Neutrophil (primary cell): Measurements from ENCODE around the gene PRR33.

ENCODE experiments used
- H3K27ac ChIP-seq: fragments of 200-600 bp; sonication (generic); 2 replicates; pipeline ENCODE4 v1.5.1; 2016; ENCODE audit warnings: mild to moderate bottlenecking, moderate library complexity
- H3K27me3 ChIP-seq: fragments of 200-600 bp; sonication (generic); 2 replicates; pipeline ENCODE4 v1.6.0; 2016; ENCODE audit warnings: mild to moderate bottlenecking
- H3K36me3 ChIP-seq: fragments of 200-600 bp; sonication (generic); 2 replicates; pipeline ENCODE4 v1.5.1; 2017
- H3K4me1 ChIP-seq, 2 experiments: fragments of 200-600 bp in 1 of 2; sonication (generic) in 1 of 2; 1 replicate in 1 of 2; 2 replicates in 1 of 2; pipeline versions ENCODE4 v1.5.1 to v1.6.1; 2013 to 2016; ENCODE audit warnings: low read depth in 1 of 2, low read length in 1 of 2, mild to moderate bottlenecking in 1 of 2, moderate library complexity in 1 of 2; ENCODE audit not compliant: control insufficient read depth in 1 of 2, insufficient read depth in 1 of 2
- H3K4me3 ChIP-seq, 2 experiments: fragments of 200-600 bp in 1 of 2; sonication (generic) in 1 of 2; 1 replicate in 1 of 2; 2 replicates in 1 of 2; pipeline ENCODE4 v1.5.1; 2013 to 2016; ENCODE audit warnings: low read depth in 1 of 2, low read length in 1 of 2, mild to moderate bottlenecking in 1 of 2, moderate library complexity in 1 of 2
- H3K9me3 ChIP-seq: fragments of 200-600 bp; sonication (generic); 2 replicates; pipeline ENCODE4 v1.5.1; 2016
- CTCF ChIP-seq: fragments of 200-600 bp; sonication (generic); IDR thresholded peaks from 2 replicates; pipeline ENCODE4 v1.5.1; 2016; ENCODE audit warnings: antibody characterized with exemption

Gene PRR33

DNA sequence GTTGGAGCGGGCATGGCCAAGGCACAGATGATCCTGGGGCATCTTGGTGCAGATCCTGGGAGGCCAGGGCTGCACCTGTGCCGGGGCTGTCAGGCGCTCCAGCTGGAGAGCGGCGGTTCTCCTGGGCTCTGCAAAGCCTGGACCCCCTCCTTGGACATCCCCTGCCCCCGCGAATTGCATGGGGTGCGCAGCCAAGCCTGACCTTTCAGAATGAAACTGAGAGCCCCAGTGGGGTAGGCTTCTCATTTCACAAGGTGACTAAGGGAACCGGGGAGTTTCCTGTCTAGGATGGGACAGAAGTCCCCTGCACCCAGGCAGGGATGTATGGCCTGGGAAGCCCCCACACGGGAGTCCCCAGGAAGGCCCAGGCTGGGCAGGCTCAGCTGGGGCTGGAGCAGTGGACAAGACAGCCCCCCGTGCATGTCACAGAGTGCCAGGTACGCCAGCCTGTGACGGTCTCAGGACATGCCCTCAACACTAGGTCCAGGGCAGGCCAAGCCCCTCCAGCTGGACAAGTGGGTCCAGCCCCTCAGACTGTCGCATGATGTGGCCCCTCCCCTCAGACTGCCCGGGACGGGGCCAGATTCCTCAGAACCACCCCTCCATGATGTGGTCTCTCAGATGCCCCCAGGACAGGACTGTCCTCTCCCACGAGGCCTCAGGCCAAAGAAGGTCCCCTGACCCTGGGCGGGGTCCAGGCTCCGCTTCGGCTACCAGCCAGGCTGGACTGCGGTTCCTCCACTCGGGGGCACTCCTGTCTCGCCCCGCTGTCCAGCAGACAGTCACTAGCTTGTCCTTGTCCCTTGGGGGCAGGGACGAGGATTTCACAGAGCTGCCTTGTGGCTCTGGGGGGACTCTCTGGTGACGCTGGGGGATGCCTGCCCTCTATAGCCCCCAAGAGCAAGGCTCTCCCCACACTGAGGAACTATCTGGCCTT, 36.5 kb downstream of the PRR33 start:
- H3K4me1 ChIP-seq = peaks cover 86 to 89% of the 10 kb centered on the region in 2 experiments
- peak overlapping the region; percentile 100 for H3K27ac ChIP-seq
- no peak for TF ChIP-seq CTCF
- H3K9me3 ChIP-seq = no peaks in the 10 kb centered on the region
- no peaks in the 10 kb centered on the region for H3K27me3 ChIP-seq
- H3K4me3 ChIP-seq = peak overlapping the region; percentile 81 to 100
- H3K36me3 ChIP-seq = peaks cover 60% of the 10 kb centered on the region

GRCh38 chr11:1854132-1854948, 37.4 kb downstream of the PRR33 start:
- peaks cover 85 to 91% of the 10 kb centered on the region in 2 experiments for H3K4me1 ChIP-seq
- peak overlapping the region; percentile 100 for H3K27ac ChIP-seq
- H3K27me3 ChIP-seq = no peaks in the 10 kb centered on the region
- H3K9me3 ChIP-seq = no peaks in the 10 kb centered on the region
- peaks cover 52% of the 10 kb centered on the region for H3K36me3 ChIP-seq
- peak overlapping the region; percentile 81 to 100 for H3K4me3 ChIP-seq
- no peak for TF ChIP-seq CTCF

- Histone ChIP-seq H3K36me3 (peaks cover 44% of the 10 kb centered on the region), H3K9me3 (no peaks in the 10 kb centered on the region), H3K27ac (peak overlapping the region; percentile 100), H3K4me3 (peak overlapping the region; percentile 81 to 100), H3K4me1 (peaks cover 85 to 91% of the 10 kb centered on the region in 2 experiments), H3K27me3 (no peaks in the 10 kb centered on the region)
- no peak for TF ChIP-seq CTCF
Measured at GRCh38 chr11:1853376-1854131, 38.1 kb downstream of the PRR33 start.

- peaks cover 38% of the 10 kb centered on the region for H3K36me3 ChIP-seq
- H3K9me3 ChIP-seq = no peaks in the 10 kb centered on the region
- TF ChIP-seq CTCF = peak; percentile 60
- H3K27ac ChIP-seq = peak within 1 kb of the TSS; percentile 100
- peaks cover 85 to 91% of the 10 kb centered on the region in 2 experiments for H3K4me1 ChIP-seq
- H3K27me3 ChIP-seq = no peaks in the 10 kb centered on the region
- H3K4me3 ChIP-seq = peak within 1 kb of the TSS; percentile 81 to 100
Measured at GRCh38 chr11:1852877-1853276, 38.8 kb downstream of the PRR33 start, which contains the start of gene LSP1. Gene LSP1, plus strand, starts transcription at chr11:1853084. Its CDS starts 61 bp downstream, at chr11:1853145.

GRCh38 chr11:1852271-1852876, 39.3 kb downstream of the PRR33 start:
- no peaks in the 10 kb centered on the region for H3K9me3 ChIP-seq
- H3K4me1 ChIP-seq = peaks cover 85 to 91% of the 10 kb centered on the region in 2 experiments
- H3K27ac ChIP-seq = peak overlapping the region; percentile 100
- no peak for TF ChIP-seq CTCF
- H3K27me3 ChIP-seq = no peaks in the 10 kb centered on the region
- H3K4me3 ChIP-seq = peak overlapping the region; percentile 81 to 100
- peaks cover 33% of the 10 kb centered on the region for H3K36me3 ChIP-seq
